A673 (cell line): ENCODE data around the gene CLSTN2.

Experiments
- CTCF ChIP-seq: fragments of 300-800, 200-600 bp; sonication (generic); conservative IDR thresholded peaks from 2 replicates; pipeline ENCODE4 v1.5.1; 2017; ENCODE audit warnings: low read depth, mild to moderate bottlenecking, antibody characterized with exemption, low read length, moderate library complexity, mixed read lengths
- EZH2 ChIP-seq: fragments of 200-600 bp; sonication (generic); IDR thresholded peaks from 2 replicates; pipeline ENCODE4 v1.6.1; 2017; ENCODE audit warnings: borderline replicate concordance, low read depth, mild to moderate bottlenecking, mixed read lengths, antibody characterized with exemption, low read length; ENCODE audit not compliant: poor library complexity, severe bottlenecking

DNA sequence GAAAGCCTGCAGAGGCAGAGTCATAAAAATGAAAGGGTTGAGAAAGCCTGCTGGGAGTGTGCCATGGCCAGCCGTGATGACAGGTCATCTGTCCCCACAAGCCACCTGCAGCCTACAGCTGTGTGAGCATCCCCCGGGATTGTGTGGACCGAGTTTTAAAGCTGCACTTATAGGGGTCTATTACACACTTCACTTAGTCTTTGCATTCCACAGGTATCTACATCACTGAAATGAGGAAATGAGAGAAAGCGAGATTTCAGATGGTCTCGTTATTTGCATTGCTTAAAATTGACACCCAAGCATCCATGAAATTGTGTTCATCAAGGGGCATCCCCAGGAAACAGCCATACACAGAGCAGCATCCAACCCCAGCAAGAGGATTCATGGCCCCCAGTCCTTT lies 605.3 kb downstream of the CLSTN2 start:
- TF ChIP-seq CTCF (no peak), EZH2 (no peak)
